Prostate gland (tissue), 2 donors: ENCODE results near the gene PTPRD.

Experiments
- POLR2A ChIP-seq: fragments of 450-650 bp; IDR thresholded peaks from one replicate; pipeline ENCODE4 v1.6.1; 2016; ENCODE audit warnings: antibody characterized with exemption, mild to moderate bottlenecking
- TF ChIP-seq, protein P1 (sequence below), 4 experiments: fragments of 200-600 bp in 2 of 4; fragments of 450-650 bp in 2 of 4; sonication (generic) in 2 of 4; IDR thresholded peaks; 1 replicate in 3 of 4; 2 replicates in 1 of 4; pipeline ENCODE4 v1.5.1; 2016 to 2019; ENCODE audit warnings: antibody characterized with exemption in 4 of 4, mild to moderate bottlenecking in 2 of 4, moderate library complexity in 2 of 4

DNA sequence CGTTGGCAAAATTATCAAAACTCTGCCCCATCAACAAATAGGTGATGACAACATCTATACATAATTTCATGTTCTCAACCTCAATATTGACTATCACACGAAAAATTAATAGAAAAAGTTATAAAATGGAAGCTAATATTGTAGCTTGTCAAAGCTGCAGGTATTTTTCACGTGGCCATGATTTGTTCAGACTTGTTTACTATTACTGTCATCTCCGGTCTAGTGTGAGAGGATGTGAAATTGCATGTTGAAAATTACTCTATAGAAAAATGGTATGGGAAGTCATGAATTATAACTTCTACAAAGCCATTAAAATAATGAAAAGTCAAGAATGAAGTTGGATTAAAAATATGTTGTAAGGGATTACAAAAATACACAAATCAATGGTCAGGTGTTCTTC, 385.8 kb downstream of the PTPRD start:
- no peak for TF ChIP-seq POLR2A
- TF ChIP-seq, protein P1, sequence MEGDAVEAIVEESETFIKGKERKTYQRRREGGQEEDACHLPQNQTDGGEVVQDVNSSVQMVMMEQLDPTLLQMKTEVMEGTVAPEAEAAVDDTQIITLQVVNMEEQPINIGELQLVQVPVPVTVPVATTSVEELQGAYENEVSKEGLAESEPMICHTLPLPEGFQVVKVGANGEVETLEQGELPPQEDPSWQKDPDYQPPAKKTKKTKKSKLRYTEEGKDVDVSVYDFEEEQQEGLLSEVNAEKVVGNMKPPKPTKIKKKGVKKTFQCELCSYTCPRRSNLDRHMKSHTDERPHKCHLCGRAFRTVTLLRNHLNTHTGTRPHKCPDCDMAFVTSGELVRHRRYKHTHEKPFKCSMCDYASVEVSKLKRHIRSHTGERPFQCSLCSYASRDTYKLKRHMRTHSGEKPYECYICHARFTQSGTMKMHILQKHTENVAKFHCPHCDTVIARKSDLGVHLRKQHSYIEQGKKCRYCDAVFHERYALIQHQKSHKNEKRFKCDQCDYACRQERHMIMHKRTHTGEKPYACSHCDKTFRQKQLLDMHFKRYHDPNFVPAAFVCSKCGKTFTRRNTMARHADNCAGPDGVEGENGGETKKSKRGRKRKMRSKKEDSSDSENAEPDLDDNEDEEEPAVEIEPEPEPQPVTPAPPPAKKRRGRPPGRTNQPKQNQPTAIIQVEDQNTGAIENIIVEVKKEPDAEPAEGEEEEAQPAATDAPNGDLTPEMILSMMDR (IDR thresholded peaks at IDR 0.05) = no peak
